Left ventricle myocardium inferior (tissue), 1 donor: ENCODE data around the gene CEBPB. TPM values are rescaled to one million over a fixed set of nuclear protein-coding genes. Genes with fewer than 3 reads are reported as not detected.
"Not testable (repeated sequence)": the region's sequence is repeated elsewhere in the genome, so short reads cannot be mapped to it uniquely, and the experiment has no call there.

Experiments
- DNase-seq: peaks from one replicate; pipeline ENCODE4 v3.0.0-alpha.2; 2020
- H3K27ac ChIP-seq: fragments of 200-600 bp; replicated peaks from 2 replicates; pipeline ENCODE4 v1.8.0; 2021
- H3K27me3 ChIP-seq: fragments of 200-600 bp; 2 replicates; pipeline ENCODE4 v1.8.0; 2021; ENCODE audit warnings: low read depth
- H3K36me3 ChIP-seq: fragments of 200-600 bp; 2 replicates; pipeline ENCODE4 v1.8.0; 2021
- H3K4me1 ChIP-seq: fragments of 200-600 bp; 2 replicates; pipeline ENCODE4 v1.8.0; 2021
- H3K4me3 ChIP-seq: fragments of 200-600 bp; 2 replicates; pipeline ENCODE4 v1.8.0; 2021; ENCODE audit warnings: mild to moderate bottlenecking, moderate library complexity
- H3K9me3 ChIP-seq: fragments of 200-600 bp; replicated peaks from 2 replicates; pipeline ENCODE4 v1.8.0; 2021
- CTCF ChIP-seq: fragments of 200-600 bp; IDR thresholded peaks from 2 replicates; pipeline ENCODE4 v1.8.0; 2021; ENCODE audit warnings: antibody characterized with exemption, mild to moderate bottlenecking, borderline replicate concordance
- intact Hi-C: fragments of 100-400 bp; cut with micrococcal nuclease; formaldehyde crosslinking; loops from one replicate; pipeline ENCODE4 v1.11.0; 2022
- total RNA-seq: library from RNA; stranded (reverse); fragmentation: NEBNext Ultra II Directional; extraction: Animal tissue kit (Norgen Biotek cat#: 25700); gene quantifications from one replicate; pipeline ENCODE4 v1.2.1, GENCODE V29; 2021
- donor health status: DM: no; HTN: yes; CAD: no; lungs with severe emphysema.

The CEBPB gene
- total RNA-seq, 1 donor from 2014 or later, result 54.0 TPM

GRCh38 chr20:50198716-50199115 lies 8.1 kb downstream of the CEBPB start:
- H3K27me3 ChIP-seq, result no peaks in the 10 kb centered on the region
- no peak overlapping the region for H3K4me3 ChIP-seq
- peaks cover 12% of the 10 kb centered on the region for H3K36me3 ChIP-seq
- no peak for DNase-seq
- peaks cover 30% of the 10 kb centered on the region for H3K4me1 ChIP-seq
- H3K9me3 ChIP-seq, result peaks cover 23% of the 10 kb centered on the region
- no peak for TF ChIP-seq CTCF
- intact Hi-C loops, result no loop called here
- no peak overlapping the region for H3K27ac ChIP-seq

GRCh38 chr20:50199703-50200102 lies 9.1 kb downstream of the CEBPB start:
- H3K36me3 ChIP-seq, result peaks cover 5% of the 10 kb centered on the region
- H3K27me3 ChIP-seq, result no peaks in the 10 kb centered on the region
- no peak overlapping the region for H3K27ac ChIP-seq
- H3K4me3 ChIP-seq, result no peak overlapping the region
- no peak for TF ChIP-seq CTCF
- no peak for DNase-seq
- peaks cover 21% of the 10 kb centered on the region for H3K4me1 ChIP-seq
- intact Hi-C loops, result no loop called here
- H3K9me3 ChIP-seq, result peaks cover 28% of the 10 kb centered on the region

GRCh38 chr20:50200482-50201104 lies 10.0 kb downstream of the CEBPB start:
- Histone ChIP-seq H3K36me3 (peaks cover 5% of the 10 kb centered on the region), H3K27me3 (no peaks in the 10 kb centered on the region), H3K9me3 (peaks cover 28% of the 10 kb centered on the region), H3K27ac (peak overlapping the region; percentile 64), H3K4me3 (no peak overlapping the region), H3K4me1 (peaks cover 12% of the 10 kb centered on the region)
- TF ChIP-seq CTCF, result no peak
- DNase-seq, result peak; percentile 31
- intact Hi-C loops, result no loop called here

GRCh38 chr20:50201710-50202109 lies 11.1 kb downstream of the CEBPB start:
- intact Hi-C loops, result not testable (repeated sequence)

GRCh38 chr20:50202677-50203076 lies 12.0 kb downstream of the CEBPB start:
- H3K4me3 ChIP-seq, result no peak overlapping the region
- no peak overlapping the region for H3K27ac ChIP-seq
- peaks cover 10% of the 10 kb centered on the region for H3K4me1 ChIP-seq
- peaks cover 5% of the 10 kb centered on the region for H3K36me3 ChIP-seq
- H3K9me3 ChIP-seq, result peaks cover 28% of the 10 kb centered on the region
- intact Hi-C loops, result no loop called here
- no peak for DNase-seq
- H3K27me3 ChIP-seq, result no peaks in the 10 kb centered on the region
- TF ChIP-seq CTCF, result no peak

More at GRCh38 chr20:50201710-50202109, 11.1 kb downstream of the CEBPB start:
- not testable (repeated sequence) for H3K27me3 ChIP-seq, H3K4me3 ChIP-seq, H3K27ac ChIP-seq, DNase-seq, H3K36me3 ChIP-seq
- Histone ChIP-seq H3K9me3 (peaks cover 28% of the 10 kb centered on the region), H3K4me1 (peaks cover 10% of the 10 kb centered on the region)
